Measurements from ENCODE around the gene NAA25. TPM values are rescaled to one million over a fixed set of nuclear protein-coding genes. Genes with fewer than 3 reads are reported as not detected.
"Not testable (repeated sequence)": the region's sequence is repeated elsewhere in the genome, so short reads cannot be mapped to it uniquely, and the experiment has no call there.

Gene NAA25
- total RNA-seq, 1 donor from 2014 or later, result 37.6 TPM

GRCh38 chr12:112009596-112009995 is 99.0 kb downstream of the NAA25 start:
- DNase-seq, result not testable (repeated sequence)

- DNase-seq, result no peak
These were observed 99.7 kb downstream of the NAA25 start for GRCh38 chr12:112008918-112009317.

- no peak for DNase-seq
These were observed 100.6 kb downstream of the NAA25 start for GRCh38 chr12:112007945-112008344.

- no peak for DNase-seq
These were observed 102.9 kb downstream of the NAA25 start for GRCh38 chr12:112005419-112006395.

- DNase-seq, result no peak
These were observed 104.5 kb downstream of the NAA25 start for GRCh38 chr12:112004041-112004440.

- no peak for DNase-seq
These were observed 107.0 kb downstream of the NAA25 start for GRCh38 chr12:112001576-112001975.

GRCh38 chr12:112000820-112001219 is 107.8 kb downstream of the NAA25 start:
- DNase-seq, result no peak

GRCh38 chr12:111999129-111999528 is 109.5 kb downstream of the NAA25 start:
- not testable (repeated sequence) for DNase-seq

- no peak for DNase-seq
These were observed 110.6 kb downstream of the NAA25 start for GRCh38 chr12:111998015-111998414.

GRCh38 chr12:111997300-111997699 is 111.3 kb downstream of the NAA25 start:
- DNase-seq, result no peak

- DNase-seq, result no peak
These were observed 112.7 kb downstream of the NAA25 start for GRCh38 chr12:111995782-111996480.

GRCh38 chr12:111994211-111995111 is 114.1 kb downstream of the NAA25 start:
- not testable (repeated sequence) for DNase-seq

- DNase-seq, result no peak
These were observed 115.1 kb downstream of the NAA25 start for GRCh38 chr12:111993292-111994150.

GRCh38 chr12:111992464-111992863 is 116.1 kb downstream of the NAA25 start:
- no peak for DNase-seq

- no peak for DNase-seq
These were observed 116.6 kb downstream of the NAA25 start for GRCh38 chr12:111991946-111992345.

- no peak for DNase-seq
These were observed 117.0 kb downstream of the NAA25 start for GRCh38 chr12:111991535-111991934.

GRCh38 chr12:111984820-111985219 is 123.8 kb downstream of the NAA25 start:
- DNase-seq, result no peak

GRCh38 chr12:111981987-111982386 is 126.6 kb downstream of the NAA25 start:
- no peak for DNase-seq

- no peak for DNase-seq
These were observed 128.0 kb downstream of the NAA25 start for GRCh38 chr12:111980598-111980997.

GRCh38 chr12:111978545-111978944 is 130.0 kb downstream of the NAA25 start:
- DNase-seq, result no peak

GRCh38 chr12:111976860-111977259 is 131.7 kb downstream of the NAA25 start:
- DNase-seq, result no peak

All from occipital lobe (tissue), 2 donors.